ENCODE measurements around the gene SSUH2.

The SSUH2 gene

GRCh38 chr3:8606701-8607231, 37.8 kb downstream of the SSUH2 start:
- Histone ChIP-seq H3F3A (ENCODE audit: insufficient read depth) (no peaks in the 10 kb centered on the region), H3K79me2 (ENCODE audit: insufficient read depth, low read length) (no peaks in the 10 kb centered on the region), H3K36me3 (ENCODE audit: low read length) (no peaks in the 10 kb centered on the region), H3K9me2 (replicated peaks; ENCODE audit: insufficient read depth, low read length) (no peaks in the 10 kb centered on the region), H2AFZ (ENCODE audit: low read depth, low read length, severe bottlenecking) (no peak overlapping the region), H4K20me1 (ENCODE audit: low read depth, low read length) (no peaks in the 10 kb centered on the region), H3K4me3 (ENCODE audit: insufficient read depth, low read length, poor library complexity, severe bottlenecking) (no peak overlapping the region), H3K27me3 (ENCODE audit: low read length) (no peaks in the 10 kb centered on the region), H3K9ac (ENCODE audit: low read length) (no peak overlapping the region), H3K9me3 (ENCODE audit: insufficient read depth, low read length) (no peaks in the 10 kb centered on the region), H3K27ac (ENCODE audit: low read depth, low read length) (no peak overlapping the region), H3K4me2 (ENCODE audit: low read depth, low read length, poor library complexity, severe bottlenecking) (no peak overlapping the region)
- TF ChIP-seq CTCF (IDR thresholded peaks at IDR 0.05; ENCODE audit: insufficient read depth, low read length, poor library complexity, severe bottlenecking) (no peak), EZH2phosphoT487 (conservative IDR thresholded peaks at IDR 0.05; ENCODE audit: low read length) (no peak)

- TF ChIP-seq CTCF (IDR thresholded peaks at IDR 0.05; ENCODE audit: insufficient read depth, low read length, poor library complexity, severe bottlenecking), result no peak
- TF ChIP-seq EZH2phosphoT487 (conservative IDR thresholded peaks at IDR 0.05; ENCODE audit: low read length), result no peak
- no peak overlapping the region for H3K9ac ChIP-seq (ENCODE audit: low read length)
- no peaks in the 10 kb centered on the region for H3K36me3 ChIP-seq (ENCODE audit: low read length)
- no peak overlapping the region for H3K4me3 ChIP-seq (ENCODE audit: insufficient read depth, low read length, poor library complexity, severe bottlenecking)
- no peaks in the 10 kb centered on the region for H3K9me2 ChIP-seq (replicated peaks; ENCODE audit: insufficient read depth, low read length)
- H3K27ac ChIP-seq (ENCODE audit: low read depth, low read length), result no peak overlapping the region
- no peaks in the 10 kb centered on the region; the same call in 1 of the 2 replicates for H3K9me3 ChIP-seq (ENCODE audit: insufficient read depth, low read length)
- H4K20me1 ChIP-seq (ENCODE audit: low read depth, low read length), result no peaks in the 10 kb centered on the region
- H3K27me3 ChIP-seq (ENCODE audit: low read length), result no peaks in the 10 kb centered on the region
- no peaks in the 10 kb centered on the region for H3F3A ChIP-seq (ENCODE audit: insufficient read depth)
- no peak overlapping the region for H3K4me2 ChIP-seq (ENCODE audit: low read depth, low read length, poor library complexity, severe bottlenecking)
- H3K79me2 ChIP-seq (ENCODE audit: insufficient read depth, low read length), result no peaks in the 10 kb centered on the region
- no peak overlapping the region for H2AFZ ChIP-seq (ENCODE audit: low read depth, low read length, severe bottlenecking)
These were observed 39.6 kb downstream of the SSUH2 start for GRCh38 chr3:8604988-8605387.

- Histone ChIP-seq H3K27ac (ENCODE audit: low read depth, low read length) (no peak overlapping the region), H4K20me1 (ENCODE audit: low read depth, low read length) (no peaks in the 10 kb centered on the region), H3K9me3 (ENCODE audit: insufficient read depth, low read length) (no peaks in the 10 kb centered on the region; the same call in 1 of the 2 replicates), H3K9ac (ENCODE audit: low read length) (no peak overlapping the region), H3K36me3 (ENCODE audit: low read length) (no peaks in the 10 kb centered on the region), H3F3A (ENCODE audit: insufficient read depth) (no peaks in the 10 kb centered on the region), H2AFZ (ENCODE audit: low read depth, low read length, severe bottlenecking) (no peak overlapping the region), H3K79me2 (ENCODE audit: insufficient read depth, low read length) (no peaks in the 10 kb centered on the region), H3K27me3 (ENCODE audit: low read length) (no peaks in the 10 kb centered on the region), H3K4me3 (ENCODE audit: insufficient read depth, low read length, poor library complexity, severe bottlenecking) (no peak overlapping the region), H3K9me2 (replicated peaks; ENCODE audit: insufficient read depth, low read length) (no peaks in the 10 kb centered on the region), H3K4me2 (ENCODE audit: low read depth, low read length, poor library complexity, severe bottlenecking) (no peak overlapping the region)
- TF ChIP-seq EZH2phosphoT487 (conservative IDR thresholded peaks at IDR 0.05; ENCODE audit: low read length) (no peak), CTCF (IDR thresholded peaks at IDR 0.05; ENCODE audit: insufficient read depth, low read length, poor library complexity, severe bottlenecking) (no peak)
These were observed 40.6 kb downstream of the SSUH2 start for GRCh38 chr3:8604006-8604405.

Data from SU-DHL-6 (cell line).